ENCODE data around the gene NHS.
"Not testable (repeated sequence)": the region's sequence is repeated elsewhere in the genome, so short reads cannot be mapped to it uniquely, and the experiment has no call there.

The NHS gene

DNA sequence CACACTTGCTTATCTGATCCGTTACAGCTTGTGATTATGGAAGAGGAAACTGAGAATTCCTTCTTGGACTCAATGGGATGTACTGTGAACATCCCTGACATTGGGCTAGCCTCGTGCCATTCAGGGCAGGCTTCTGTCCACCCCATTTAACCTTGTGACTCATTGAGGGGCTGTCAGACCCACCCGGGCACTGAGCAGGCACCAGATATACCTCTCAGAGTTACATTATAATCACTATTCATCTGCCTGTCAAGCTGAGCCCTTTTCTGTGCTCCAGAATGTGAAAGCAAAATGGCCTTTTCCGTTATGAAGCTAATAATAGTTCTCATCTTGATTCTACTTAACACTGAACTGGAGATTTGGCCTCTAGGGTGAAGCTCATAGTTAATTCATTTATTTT lies 191.7 kb downstream of the NHS start:
- no peaks in the 10 kb centered on the region for H3K4me1 ChIP-seq (ENCODE audit: control insufficient read depth in 1 of 2, insufficient read depth in 2 of 2, low read length in 2 of 2)
- H3K27ac ChIP-seq (ENCODE audit: low read depth, low read length), result no peak overlapping the region
- no peaks in the 10 kb centered on the region for H3K36me3 ChIP-seq (ENCODE audit: control insufficient read depth in 1 of 2, insufficient read depth in 2 of 2, low read length in 2 of 2)
- H3K27me3 ChIP-seq (ENCODE audit: control insufficient read depth in 1 of 2, insufficient read depth in 2 of 2, low read length in 2 of 2), result no peaks in the 10 kb centered on the region
- no peak overlapping the region for H3K9ac ChIP-seq (ENCODE audit: low read depth in 1 of 2, low read length in 2 of 2)
- H3K9me3 ChIP-seq (ENCODE audit: control insufficient read depth in 1 of 2, low read length in 2 of 2), result no peaks in the 10 kb centered on the region
- no peak overlapping the region for H3K4me3 ChIP-seq (ENCODE audit: low read depth in 1 of 2, low read length in 2 of 2)

DNA sequence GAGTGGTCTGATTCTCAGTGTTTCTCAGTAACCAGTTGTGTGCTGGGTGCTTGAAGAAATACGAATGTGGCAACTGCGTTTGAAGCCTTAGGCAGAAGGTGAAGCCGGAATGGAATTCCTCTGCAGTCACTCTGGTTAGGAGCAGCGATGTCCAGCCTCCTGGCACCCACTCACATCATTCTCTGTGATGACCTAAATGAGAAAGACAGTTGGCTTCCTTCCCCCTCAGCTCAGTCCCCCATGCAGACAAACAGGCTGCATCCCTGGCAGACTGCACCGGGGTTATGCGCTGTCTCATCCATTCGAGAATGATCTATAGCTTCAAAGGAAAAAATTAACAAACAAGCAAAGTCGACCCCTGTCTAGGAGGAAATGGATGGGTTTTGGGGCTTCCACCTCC lies 192.2 kb downstream of the NHS start:
- no peak overlapping the region for H3K27ac ChIP-seq (ENCODE audit: low read depth, low read length)
- H3K27me3 ChIP-seq (ENCODE audit: control insufficient read depth in 1 of 2, insufficient read depth in 2 of 2, low read length in 2 of 2), result no peaks in the 10 kb centered on the region
- no peak overlapping the region for H3K4me3 ChIP-seq (ENCODE audit: low read depth in 1 of 2, low read length in 2 of 2)
- no peaks in the 10 kb centered on the region for H3K9me3 ChIP-seq (ENCODE audit: control insufficient read depth in 1 of 2, low read length in 2 of 2)
- no peak overlapping the region for H3K9ac ChIP-seq (ENCODE audit: low read depth in 1 of 2, low read length in 2 of 2)
- H3K4me1 ChIP-seq (ENCODE audit: control insufficient read depth in 1 of 2, insufficient read depth in 2 of 2, low read length in 2 of 2), result no peaks in the 10 kb centered on the region
- no peaks in the 10 kb centered on the region for H3K36me3 ChIP-seq (ENCODE audit: control insufficient read depth in 1 of 2, insufficient read depth in 2 of 2, low read length in 2 of 2)

- Histone ChIP-seq H3K36me3 (ENCODE audit: control insufficient read depth in 1 of 2, insufficient read depth in 2 of 2, low read length in 2 of 2) (no peaks in the 10 kb centered on the region), H3K27ac (ENCODE audit: low read depth, low read length) (no peak overlapping the region), H3K4me1 (ENCODE audit: control insufficient read depth in 1 of 2, insufficient read depth in 2 of 2, low read length in 2 of 2) (no peaks in the 10 kb centered on the region), H3K4me3 (ENCODE audit: low read depth in 1 of 2, low read length in 2 of 2) (no peak overlapping the region), H3K9me3 (ENCODE audit: control insufficient read depth in 1 of 2, low read length in 2 of 2) (no peaks in the 10 kb centered on the region), H3K27me3 (ENCODE audit: control insufficient read depth in 1 of 2, insufficient read depth in 2 of 2, low read length in 2 of 2) (no peaks in the 10 kb centered on the region), H3K9ac (ENCODE audit: low read depth in 1 of 2, low read length in 2 of 2) (no peak overlapping the region)
Observed at GRCh38 chrX:17567821-17568220, 192.8 kb downstream of the NHS start.

DNA sequence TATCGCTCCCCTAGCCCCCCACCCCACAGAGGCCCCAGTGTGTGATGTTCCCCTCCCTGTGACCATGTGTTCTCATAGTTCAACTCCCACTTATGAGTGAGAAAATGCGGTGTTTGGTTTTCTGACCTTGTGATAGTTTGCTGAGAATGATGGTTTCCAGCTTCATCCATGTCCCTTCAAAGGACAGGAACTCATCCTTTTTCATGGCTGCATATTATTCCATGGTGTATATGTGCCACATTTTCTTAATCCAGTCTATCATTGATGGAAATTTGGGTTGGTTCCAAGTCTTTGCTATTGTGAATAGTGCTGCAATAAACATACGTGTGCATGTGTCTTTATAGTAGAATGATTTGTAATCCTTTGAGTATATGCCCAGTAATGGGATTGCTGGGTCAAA lies 193.8 kb downstream of the NHS start:
- H3K4me3 ChIP-seq (ENCODE audit: low read depth in 1 of 2, low read length in 2 of 2); H3K9me3 ChIP-seq (ENCODE audit: control insufficient read depth in 1 of 2, low read length in 2 of 2); H3K9ac ChIP-seq (ENCODE audit: low read depth in 1 of 2, low read length in 2 of 2); H3K4me1 ChIP-seq (ENCODE audit: control insufficient read depth in 1 of 2, insufficient read depth in 2 of 2, low read length in 2 of 2); H3K36me3 ChIP-seq (ENCODE audit: control insufficient read depth in 1 of 2, insufficient read depth in 2 of 2, low read length in 2 of 2); H3K27ac ChIP-seq (ENCODE audit: low read depth, low read length); H3K27me3 ChIP-seq (ENCODE audit: control insufficient read depth in 1 of 2, insufficient read depth in 2 of 2, low read length in 2 of 2): not testable (repeated sequence)

- Histone ChIP-seq H3K9me3 (ENCODE audit: control insufficient read depth in 1 of 2, low read length in 2 of 2) (no peaks in the 10 kb centered on the region), H3K27ac (ENCODE audit: low read depth, low read length) (no peak overlapping the region), H3K36me3 (ENCODE audit: control insufficient read depth in 1 of 2, insufficient read depth in 2 of 2, low read length in 2 of 2) (no peaks in the 10 kb centered on the region), H3K4me1 (ENCODE audit: control insufficient read depth in 1 of 2, insufficient read depth in 2 of 2, low read length in 2 of 2) (peaks cover 5 to 6% of the 10 kb centered on the region in 2 donors), H3K4me3 (ENCODE audit: low read depth in 1 of 2, low read length in 2 of 2) (no peak overlapping the region), H3K9ac (ENCODE audit: low read depth in 1 of 2, low read length in 2 of 2) (no peak overlapping the region), H3K27me3 (ENCODE audit: control insufficient read depth in 1 of 2, insufficient read depth in 2 of 2, low read length in 2 of 2) (no peaks in the 10 kb centered on the region)
Observed at GRCh38 chrX:17579026-17579425, 204.0 kb downstream of the NHS start.

DNA sequence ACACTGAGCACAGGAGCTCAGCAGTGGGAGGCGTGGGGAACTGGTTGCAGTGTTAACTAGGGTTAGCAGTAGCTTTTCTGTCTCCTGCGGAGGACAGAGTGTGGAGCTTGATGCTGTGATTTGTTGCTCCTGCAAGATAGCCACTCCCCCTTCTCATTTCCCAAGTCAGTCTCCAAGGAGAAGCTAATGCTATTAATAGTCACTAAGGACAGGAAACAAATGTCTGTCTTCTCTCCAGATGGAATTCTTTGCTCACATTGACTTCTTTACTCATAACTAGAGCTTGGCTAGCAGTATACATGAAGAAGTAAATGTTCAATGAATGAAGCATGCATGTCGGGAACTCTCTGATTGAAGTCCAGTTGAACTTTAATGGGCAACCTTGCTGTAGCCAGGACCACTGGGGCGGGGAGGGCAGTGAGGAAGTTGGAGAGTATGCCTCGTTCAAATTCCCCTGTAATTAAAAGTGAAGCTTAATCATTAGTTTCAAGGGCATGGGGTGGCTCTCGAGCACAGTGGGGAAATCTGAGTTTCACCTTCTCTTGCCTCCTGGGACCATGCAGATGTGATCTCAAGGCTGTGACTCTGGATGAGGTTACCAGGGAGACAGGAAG lies 205.6 kb downstream of the NHS start:
- Histone ChIP-seq H3K9ac (ENCODE audit: low read depth in 1 of 2, low read length in 2 of 2) (no peak overlapping the region), H3K27me3 (ENCODE audit: control insufficient read depth in 1 of 2, insufficient read depth in 2 of 2, low read length in 2 of 2) (no peaks in the 10 kb centered on the region), H3K4me1 (ENCODE audit: control insufficient read depth in 1 of 2, insufficient read depth in 2 of 2, low read length in 2 of 2) (peaks cover 5 to 6% of the 10 kb centered on the region in 2 donors), H3K27ac (ENCODE audit: low read depth, low read length) (no peak overlapping the region), H3K36me3 (ENCODE audit: control insufficient read depth in 1 of 2, insufficient read depth in 2 of 2, low read length in 2 of 2) (no peaks in the 10 kb centered on the region), H3K9me3 (ENCODE audit: control insufficient read depth in 1 of 2, low read length in 2 of 2) (no peaks in the 10 kb centered on the region), H3K4me3 (ENCODE audit: low read depth in 1 of 2, low read length in 2 of 2) (no peak overlapping the region)

- no peaks in the 10 kb centered on the region for H3K36me3 ChIP-seq (ENCODE audit: control insufficient read depth in 1 of 2, insufficient read depth in 2 of 2, low read length in 2 of 2)
Observed at GRCh38 chrX:17581641-17582040, 206.6 kb downstream of the NHS start.

DNA sequence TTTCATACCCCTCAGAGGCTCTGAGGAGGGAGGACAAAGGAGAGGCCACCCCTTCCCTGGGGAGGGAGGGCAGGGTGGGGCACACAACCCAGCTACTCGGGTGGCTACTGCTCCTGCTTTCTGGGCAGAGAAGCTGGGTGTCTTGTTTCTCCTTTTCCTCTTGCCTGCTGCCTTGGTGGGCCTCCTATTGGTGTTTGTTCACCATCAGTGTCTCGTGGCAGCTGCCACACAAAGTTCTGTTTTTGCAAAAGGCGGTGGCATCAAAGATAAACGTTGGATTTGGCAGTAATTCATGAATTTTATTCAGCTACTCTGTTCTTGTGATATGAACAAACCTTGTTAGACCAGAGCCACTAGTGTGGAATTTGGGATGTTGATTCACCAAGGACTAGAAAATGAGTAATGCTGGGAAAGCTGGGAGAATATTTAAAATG lies 209.3 kb downstream of the NHS start:
- H3K27ac ChIP-seq (ENCODE audit: low read depth, low read length), result no peak overlapping the region

More at GRCh38 chrX:17581641-17582040, 206.6 kb downstream of the NHS start:
- Histone ChIP-seq H3K9me3 (ENCODE audit: control insufficient read depth in 1 of 2, low read length in 2 of 2) (no peaks in the 10 kb centered on the region), H3K27ac (ENCODE audit: low read depth, low read length) (peak overlapping the region; percentile 20), H3K4me3 (ENCODE audit: low read depth in 1 of 2, low read length in 2 of 2) (no peak overlapping the region), H3K9ac (ENCODE audit: low read depth in 1 of 2, low read length in 2 of 2) (no peak overlapping the region), H3K27me3 (ENCODE audit: control insufficient read depth in 1 of 2, insufficient read depth in 2 of 2, low read length in 2 of 2) (no peaks in the 10 kb centered on the region), H3K4me1 (ENCODE audit: control insufficient read depth in 1 of 2, insufficient read depth in 2 of 2, low read length in 2 of 2) (peaks cover 5 to 6% of the 10 kb centered on the region in 2 donors)

GRCh38 chrX:17585006-17585405 lies 210.0 kb downstream of the NHS start:
- H3K27me3 ChIP-seq (ENCODE audit: control insufficient read depth in 1 of 2, insufficient read depth in 2 of 2, low read length in 2 of 2), result no peaks in the 10 kb centered on the region
- H3K4me1 ChIP-seq (ENCODE audit: control insufficient read depth in 1 of 2, insufficient read depth in 2 of 2, low read length in 2 of 2), result peaks cover 5 to 6% of the 10 kb centered on the region in 2 donors
- no peak overlapping the region for H3K4me3 ChIP-seq (ENCODE audit: low read depth in 1 of 2, low read length in 2 of 2)
- no peaks in the 10 kb centered on the region for H3K9me3 ChIP-seq (ENCODE audit: control insufficient read depth in 1 of 2, low read length in 2 of 2)
- H3K27ac ChIP-seq (ENCODE audit: low read depth, low read length), result no peak overlapping the region
- no peak overlapping the region for H3K9ac ChIP-seq (ENCODE audit: low read depth in 1 of 2, low read length in 2 of 2)
- no peaks in the 10 kb centered on the region for H3K36me3 ChIP-seq (ENCODE audit: control insufficient read depth in 1 of 2, insufficient read depth in 2 of 2, low read length in 2 of 2)

More for the DNA sequence above, 209.3 kb downstream of the NHS start:
- H3K27me3 ChIP-seq (ENCODE audit: control insufficient read depth in 1 of 2, insufficient read depth in 2 of 2, low read length in 2 of 2), result no peaks in the 10 kb centered on the region
- H3K9ac ChIP-seq (ENCODE audit: low read depth in 1 of 2, low read length in 2 of 2), result no peak overlapping the region
- peaks cover 5 to 6% of the 10 kb centered on the region in 2 donors for H3K4me1 ChIP-seq (ENCODE audit: control insufficient read depth in 1 of 2, insufficient read depth in 2 of 2, low read length in 2 of 2)
- no peak overlapping the region for H3K4me3 ChIP-seq (ENCODE audit: low read depth in 1 of 2, low read length in 2 of 2)
- H3K36me3 ChIP-seq (ENCODE audit: control insufficient read depth in 1 of 2, insufficient read depth in 2 of 2, low read length in 2 of 2), result no peaks in the 10 kb centered on the region
- no peaks in the 10 kb centered on the region for H3K9me3 ChIP-seq (ENCODE audit: control insufficient read depth in 1 of 2, low read length in 2 of 2)

DNA sequence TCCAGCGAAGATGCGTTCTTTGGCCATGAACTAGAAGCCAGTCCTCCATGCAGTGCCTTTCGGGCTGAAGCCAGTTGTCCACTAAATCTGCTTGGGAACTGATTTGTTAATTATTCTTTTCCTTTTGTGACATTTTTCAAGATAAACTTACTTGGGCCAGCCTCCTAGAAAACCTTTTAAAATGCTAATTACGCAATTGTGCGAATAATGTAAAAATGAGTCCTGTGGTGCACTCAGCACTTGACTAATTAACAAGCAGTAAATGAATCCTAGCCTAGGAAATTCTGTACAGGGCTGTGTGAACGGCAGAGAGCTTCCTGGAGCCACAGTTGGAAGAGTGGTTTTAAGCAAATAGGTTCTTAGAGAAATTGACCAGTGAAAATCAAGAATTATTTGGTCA lies 212.4 kb downstream of the NHS start:
- H3K9ac ChIP-seq (ENCODE audit: low read depth in 1 of 2, low read length in 2 of 2), result no peak overlapping the region
- peaks cover 0 to 3% of the 10 kb centered on the region in 2 donors for H3K4me1 ChIP-seq (ENCODE audit: control insufficient read depth in 1 of 2, insufficient read depth in 2 of 2, low read length in 2 of 2)
- H3K9me3 ChIP-seq (ENCODE audit: control insufficient read depth in 1 of 2, low read length in 2 of 2), result no peaks in the 10 kb centered on the region
- H3K4me3 ChIP-seq (ENCODE audit: low read depth in 1 of 2, low read length in 2 of 2), result no peak overlapping the region
- H3K36me3 ChIP-seq (ENCODE audit: control insufficient read depth in 1 of 2, insufficient read depth in 2 of 2, low read length in 2 of 2), result no peaks in the 10 kb centered on the region
- no peaks in the 10 kb centered on the region for H3K27me3 ChIP-seq (ENCODE audit: control insufficient read depth in 1 of 2, insufficient read depth in 2 of 2, low read length in 2 of 2)
- peak overlapping the region; percentile 13 for H3K27ac ChIP-seq (ENCODE audit: low read depth, low read length)

- H3K9ac ChIP-seq (ENCODE audit: low read depth in 1 of 2, low read length in 2 of 2), result no peak overlapping the region
Observed at GRCh38 chrX:17588303-17588702, 213.3 kb downstream of the NHS start.

More at GRCh38 chrX:17588303-17588702, 213.3 kb downstream of the NHS start:
- Histone ChIP-seq H3K4me1 (ENCODE audit: control insufficient read depth in 1 of 2, insufficient read depth in 2 of 2, low read length in 2 of 2) (peaks cover 0 to 3% of the 10 kb centered on the region in 2 donors), H3K4me3 (ENCODE audit: low read depth in 1 of 2, low read length in 2 of 2) (no peak overlapping the region), H3K27me3 (ENCODE audit: control insufficient read depth in 1 of 2, insufficient read depth in 2 of 2, low read length in 2 of 2) (no peaks in the 10 kb centered on the region), H3K36me3 (ENCODE audit: control insufficient read depth in 1 of 2, insufficient read depth in 2 of 2, low read length in 2 of 2) (no peaks in the 10 kb centered on the region), H3K9me3 (ENCODE audit: control insufficient read depth in 1 of 2, low read length in 2 of 2) (no peaks in the 10 kb centered on the region), H3K27ac (ENCODE audit: low read depth, low read length) (no peak overlapping the region)
